NCI-H1048 (cell line): ENCODE measurements around the gene FRMD8.

Experiments used
- DNase-seq: peaks from one replicate; lab custom pipeline; 2025; lab: John Stamatoyannopoulos, UW

The FRMD8 gene

DNA sequence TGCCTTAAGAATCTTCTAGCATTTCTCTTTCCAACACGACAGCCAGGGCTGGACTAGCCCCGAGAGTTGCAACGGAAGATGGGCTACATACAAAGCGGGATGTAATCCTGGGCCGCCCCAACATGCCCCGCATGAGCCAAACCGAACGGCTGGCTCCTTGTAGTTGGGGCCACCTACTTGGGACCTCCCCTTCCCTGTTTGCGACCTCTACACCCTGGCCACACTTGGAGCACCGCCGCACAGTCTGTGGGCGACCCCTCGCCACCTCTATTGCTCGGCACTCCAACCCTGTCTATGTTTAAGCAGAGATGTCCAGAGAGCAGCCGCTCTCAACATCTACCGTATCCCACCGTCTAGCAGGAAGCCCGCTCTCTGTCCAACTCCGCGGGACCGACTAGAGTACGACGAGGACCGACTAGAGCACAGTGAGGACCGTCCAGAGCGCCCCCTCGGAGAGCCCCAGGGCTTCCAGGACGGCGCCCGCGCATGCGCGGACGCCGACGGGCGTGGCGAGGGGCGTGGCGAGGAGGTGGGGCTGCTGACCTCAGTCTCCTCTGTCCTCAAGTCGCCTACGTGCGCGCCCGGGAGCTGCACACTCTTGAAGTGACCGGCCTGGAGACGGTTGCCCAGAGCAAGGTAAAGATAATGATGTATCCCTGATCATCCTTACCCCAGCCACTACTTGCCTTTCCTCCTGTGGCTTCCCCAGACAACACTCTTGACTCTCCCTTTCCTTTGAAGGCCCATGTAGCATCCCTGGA lies 68.4 kb downstream of the FRMD8 start:
- DNase-seq = no peak

DNA sequence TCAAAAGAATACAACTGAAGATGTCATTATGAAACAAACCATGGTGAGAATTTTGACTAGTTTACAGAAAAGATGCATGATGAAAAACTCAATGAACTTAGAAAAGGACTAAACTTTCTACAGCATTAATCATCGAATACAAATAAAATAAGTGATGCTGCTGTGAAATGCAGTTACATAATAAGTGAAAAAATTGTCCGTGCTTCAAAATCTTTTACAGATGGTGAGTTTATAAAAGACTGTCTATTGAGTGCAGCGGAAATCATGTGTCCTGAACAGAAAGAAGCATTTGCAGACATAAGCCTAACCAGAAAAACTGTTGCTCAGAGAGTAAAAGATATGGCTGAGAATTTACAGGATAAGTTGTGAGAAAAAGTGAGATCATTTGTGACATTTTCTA lies 70.0 kb downstream of the FRMD8 start:
- DNase-seq = no peak

DNA sequence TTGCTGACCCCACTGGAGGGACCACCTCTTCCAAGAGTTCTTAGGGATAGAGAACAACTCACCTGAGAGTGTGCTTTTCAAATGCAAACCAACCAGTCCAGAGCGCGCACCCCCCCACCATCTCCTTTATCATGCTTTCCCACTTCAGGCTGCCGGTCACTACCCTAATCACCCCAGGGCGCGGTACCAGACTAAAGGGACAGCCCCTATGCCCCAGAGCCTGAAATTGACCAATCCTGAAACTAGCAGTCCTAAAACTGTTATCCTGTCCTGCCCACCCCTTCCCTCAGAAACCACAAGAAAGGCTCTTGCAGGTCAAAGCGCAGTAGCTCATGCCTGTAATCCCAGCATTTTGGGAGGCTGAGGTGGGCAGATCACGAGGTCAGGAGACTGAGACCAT lies 73.1 kb downstream of the FRMD8 start:
- no peak for DNase-seq
